ENCODE results near the gene SRGAP3. TPM values are rescaled to one million over a fixed set of nuclear protein-coding genes. Genes with fewer than 3 reads are reported as not detected.

The SRGAP3 gene
- total RNA-seq, 4 donors from 2014 or later = 14.7 to 58.9 (median 18.7) TPM

DNA sequence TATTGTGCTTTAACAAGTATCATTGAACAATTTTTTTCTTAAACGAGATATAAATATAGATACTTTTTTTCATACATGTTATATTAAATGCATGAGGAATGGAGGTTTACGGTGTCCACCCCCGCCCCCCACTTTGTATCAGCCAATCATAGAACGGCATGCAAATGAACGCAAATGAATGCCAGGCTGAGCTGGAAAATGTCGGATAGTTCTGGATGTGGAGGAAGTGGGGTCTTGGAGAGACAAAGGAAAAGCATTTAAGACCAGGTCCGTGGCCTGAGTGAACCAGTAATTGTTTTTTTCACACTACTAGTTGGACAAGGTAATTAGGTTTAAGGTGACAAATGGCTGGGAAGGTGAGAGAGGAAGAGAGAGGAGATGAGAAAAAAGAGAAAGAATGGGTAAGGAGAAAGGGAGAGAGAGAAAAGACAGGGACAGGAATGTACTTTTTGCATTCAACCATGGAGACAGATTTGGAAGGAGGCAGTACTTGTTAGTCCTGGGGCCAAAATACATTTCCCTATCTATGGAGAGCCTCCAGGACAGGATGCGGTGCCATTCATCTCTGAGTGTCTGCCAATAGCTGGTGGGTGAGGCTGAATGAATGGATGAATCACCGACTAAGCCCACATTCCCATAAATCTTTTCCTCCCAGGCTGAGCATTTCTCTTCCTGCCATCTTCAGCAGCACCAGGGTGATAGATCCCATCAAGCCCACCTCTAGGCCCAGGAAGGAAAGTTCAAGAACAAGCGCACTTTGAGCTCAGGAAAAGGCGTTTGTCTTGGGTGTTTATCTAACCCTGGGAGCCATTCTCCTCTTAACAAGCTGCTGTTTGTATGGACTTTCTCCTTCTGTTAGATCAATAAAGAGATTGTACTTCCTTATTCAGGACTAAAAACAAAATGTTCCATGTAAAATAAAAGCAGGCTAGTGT lies 284.7 kb downstream of the SRGAP3 start:
- TF ChIP-seq POLR2A (IDR thresholded peaks at IDR 0.05) = no peak
- TF ChIP-seq, protein P1, sequence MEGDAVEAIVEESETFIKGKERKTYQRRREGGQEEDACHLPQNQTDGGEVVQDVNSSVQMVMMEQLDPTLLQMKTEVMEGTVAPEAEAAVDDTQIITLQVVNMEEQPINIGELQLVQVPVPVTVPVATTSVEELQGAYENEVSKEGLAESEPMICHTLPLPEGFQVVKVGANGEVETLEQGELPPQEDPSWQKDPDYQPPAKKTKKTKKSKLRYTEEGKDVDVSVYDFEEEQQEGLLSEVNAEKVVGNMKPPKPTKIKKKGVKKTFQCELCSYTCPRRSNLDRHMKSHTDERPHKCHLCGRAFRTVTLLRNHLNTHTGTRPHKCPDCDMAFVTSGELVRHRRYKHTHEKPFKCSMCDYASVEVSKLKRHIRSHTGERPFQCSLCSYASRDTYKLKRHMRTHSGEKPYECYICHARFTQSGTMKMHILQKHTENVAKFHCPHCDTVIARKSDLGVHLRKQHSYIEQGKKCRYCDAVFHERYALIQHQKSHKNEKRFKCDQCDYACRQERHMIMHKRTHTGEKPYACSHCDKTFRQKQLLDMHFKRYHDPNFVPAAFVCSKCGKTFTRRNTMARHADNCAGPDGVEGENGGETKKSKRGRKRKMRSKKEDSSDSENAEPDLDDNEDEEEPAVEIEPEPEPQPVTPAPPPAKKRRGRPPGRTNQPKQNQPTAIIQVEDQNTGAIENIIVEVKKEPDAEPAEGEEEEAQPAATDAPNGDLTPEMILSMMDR (IDR thresholded peaks at IDR 0.05) = no peak
- Histone ChIP-seq H3K27me3 (no peaks in the 10 kb centered on the region), H3K4me3 (replicated peaks in 1 of 3) (no peak overlapping the region), H3K27ac (no peak overlapping the region), H3K36me3 (no peaks in the 10 kb centered on the region), H3K4me1 (peaks cover 11 to 12% of the 10 kb centered on the region in 2 donors), H3K9me3 (no peaks in the 10 kb centered on the region)
- no peak for DNase-seq
- intact Hi-C loops (cut with DNase I) = no loop called here
- WGBS, 2 donors = 82 to 84% methylated on average over 11 of the region's 11 CpGs

DNA sequence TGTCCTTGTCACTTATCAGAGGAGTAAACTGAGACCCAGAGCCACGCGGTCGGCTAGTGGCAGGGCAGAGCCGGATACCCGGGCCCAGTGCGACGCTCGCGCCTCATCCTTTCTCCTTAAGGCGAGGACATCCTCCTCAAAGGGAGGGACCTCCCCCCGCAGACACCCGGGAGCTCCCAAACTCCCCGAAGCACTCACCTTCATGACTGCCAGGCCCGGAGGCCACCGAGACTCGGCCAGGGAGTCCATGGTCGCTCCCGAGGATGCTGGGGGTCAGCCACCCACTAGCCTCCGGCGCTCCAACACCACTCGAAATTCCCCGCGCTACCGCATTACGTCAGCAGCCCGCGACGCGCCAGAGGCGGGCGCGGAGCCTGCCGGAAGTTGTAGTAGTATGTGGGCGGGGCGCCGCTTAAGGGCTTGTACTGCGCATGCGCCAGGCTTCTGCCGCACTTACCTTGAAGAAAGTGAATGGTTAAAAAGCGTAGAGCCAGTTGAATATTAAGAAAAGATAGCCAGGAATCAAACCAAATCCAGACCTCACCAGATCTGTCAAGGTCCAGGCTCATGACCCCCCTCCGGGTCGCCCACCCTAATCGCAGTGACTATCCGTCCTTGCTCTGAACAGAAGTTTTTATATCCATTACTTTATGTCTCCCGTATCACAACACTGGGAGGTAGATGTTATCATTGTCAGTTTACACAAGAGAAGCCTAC lies 286.2 kb downstream of the SRGAP3 start, which contains the start of gene RAD18:
Gene RAD18, minus strand, starts transcription at position 336 of the 717 bp plus-strand sequence. Its CDS starts 87 bp downstream, at position 249.
- peak within 1 kb of the TSS; percentile 25 to 72 (median 63) for H3K4me3 ChIP-seq (replicated peaks in 1 of 3)
- WGBS, 2 donors = 1 to 2% methylated on average over 28 to 31 of the region's 45 CpGs

DNA sequence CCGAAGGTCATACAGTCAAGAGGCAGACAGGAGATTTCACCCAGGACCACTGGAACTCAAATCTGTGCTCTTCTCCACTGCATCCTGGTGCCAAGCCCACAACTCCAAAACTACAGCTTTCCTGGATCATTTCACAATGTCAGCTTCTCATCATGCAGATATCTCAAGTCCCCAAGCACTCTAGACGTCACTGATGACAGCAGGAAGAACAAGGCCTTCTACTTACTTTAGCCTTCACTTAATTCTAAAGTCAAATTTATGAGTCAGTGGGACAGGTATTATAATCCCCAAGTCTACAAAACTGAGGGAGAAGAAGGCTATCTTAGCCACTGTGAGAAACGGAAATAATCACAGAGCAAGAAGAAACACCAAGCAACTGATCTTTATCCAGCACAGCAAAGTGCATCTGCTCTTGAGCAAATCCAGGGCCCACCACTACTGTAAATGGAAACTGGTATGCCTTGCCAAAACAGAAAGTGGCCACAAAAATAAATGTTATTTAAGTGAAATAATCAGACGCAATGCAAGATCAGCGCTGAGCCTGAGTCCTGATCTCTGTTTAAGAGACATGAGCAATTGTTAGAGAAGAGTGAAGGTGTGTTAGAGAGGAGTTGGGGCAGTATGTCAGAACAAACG lies 287.1 kb downstream of the SRGAP3 start:
- intact Hi-C loops (cut with DNase I) = no loop called here
- Histone ChIP-seq H3K4me1 (peaks cover 11 to 12% of the 10 kb centered on the region in 2 donors), H3K36me3 (no peaks in the 10 kb centered on the region), H3K27me3 (no peaks in the 10 kb centered on the region), H3K27ac (no peak overlapping the region), H3K9me3 (no peaks in the 10 kb centered on the region), H3K4me3 (replicated peaks in 1 of 3) (peak overlapping the region in 1 of 3 donors; percentile 72)
- TF ChIP-seq, protein P1 (IDR thresholded peaks at IDR 0.05) = no peak
- no peak for TF ChIP-seq POLR2A (IDR thresholded peaks at IDR 0.05)
- 37 to 40% methylated on average over 6 of the region's 6 CpGs for WGBS, 2 donors
- no peak for DNase-seq

More for the DNA sequence above, 286.2 kb downstream of the SRGAP3 start, which contains the start of gene RAD18:
- DNase-seq = peak; percentile 90 to 91
- intact Hi-C loops (cut with DNase I) = no loop called here
- no peaks in the 10 kb centered on the region for H3K27me3 ChIP-seq
- peak within 1 kb of the TSS; percentile 71 to 93 (median 84) for H3K27ac ChIP-seq
- H3K4me1 ChIP-seq = peaks cover 11 to 12% of the 10 kb centered on the region in 2 donors
- no peaks in the 10 kb centered on the region for H3K36me3 ChIP-seq
- H3K9me3 ChIP-seq = no peaks in the 10 kb centered on the region
- peak in 1 of 2 donors; percentile 19 for TF ChIP-seq POLR2A (IDR thresholded peaks at IDR 0.05)
- TF ChIP-seq, protein P1 (IDR thresholded peaks at IDR 0.05) = no peak

DNA sequence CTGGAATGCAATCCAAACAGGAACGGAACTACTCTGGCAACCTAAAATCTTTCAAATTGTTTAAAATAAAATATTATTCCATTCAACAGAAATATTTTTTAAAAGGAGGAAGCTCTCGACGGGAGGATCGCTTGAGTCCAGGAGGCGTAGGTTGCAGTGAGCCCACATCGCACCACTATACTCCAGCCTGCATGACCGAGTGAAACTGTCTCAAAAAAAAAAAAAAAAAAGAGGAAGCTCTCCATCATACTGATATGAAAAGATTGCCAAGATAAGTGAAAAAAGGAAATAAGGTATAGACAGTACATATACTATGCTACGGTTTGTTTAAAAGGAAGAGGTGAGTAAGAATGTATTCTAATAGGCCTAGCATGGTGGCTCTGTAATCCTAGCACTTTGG lies 289.8 kb downstream of the SRGAP3 start:
- TF ChIP-seq, protein P1 (IDR thresholded peaks at IDR 0.05) = no peak
- TF ChIP-seq POLR2A (IDR thresholded peaks at IDR 0.05) = no peak
- WGBS, 2 donors = 92 to 93% methylated on average over 8 of the region's 8 CpGs

More for the DNA sequence above, 289.8 kb downstream of the SRGAP3 start:
- DNase-seq = no peak
- no peak overlapping the region for H3K4me3 ChIP-seq (replicated peaks in 1 of 3)
- intact Hi-C loops (cut with DNase I) = no loop called here
- H3K9me3 ChIP-seq = no peaks in the 10 kb centered on the region
- H3K36me3 ChIP-seq = no peaks in the 10 kb centered on the region
- H3K27ac ChIP-seq = no peak overlapping the region
- H3K4me1 ChIP-seq = peaks cover 11 to 12% of the 10 kb centered on the region in 2 donors
- no peaks in the 10 kb centered on the region for H3K27me3 ChIP-seq
